ENCODE data around the gene SRPK2. TPM values are rescaled to one million over a fixed set of nuclear protein-coding genes. Genes with fewer than 3 reads are reported as not detected.

Gene SRPK2
- total and polyA plus RNA-seq, 2 of the 8 experiments (the other 6 are each of a cell fraction or from before 2014, with no cell fraction given), result 10.0 to 47.1 TPM

DNA sequence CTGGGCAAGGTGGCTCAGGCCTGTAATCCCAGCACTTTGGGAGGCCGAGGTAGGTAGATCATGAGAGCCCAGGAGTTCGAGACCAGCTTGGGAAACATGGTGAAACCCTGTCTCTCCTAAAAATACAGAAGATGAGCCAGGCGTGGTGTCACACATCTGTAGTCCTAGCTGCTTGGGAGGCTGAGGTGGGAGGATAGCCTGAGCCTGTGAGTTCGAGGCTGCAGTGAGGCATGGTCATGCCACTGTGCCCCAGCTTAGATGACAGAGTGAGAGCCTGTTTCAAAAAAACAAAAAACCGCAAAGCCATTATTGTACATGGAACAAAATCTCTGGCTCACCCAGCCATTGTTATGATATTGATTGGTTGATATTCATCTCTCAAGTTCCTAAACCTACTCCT lies 321.0 kb downstream of the SRPK2 start:
- H3K27me3 ChIP-seq (replicated peaks in 1 of 4; ENCODE audit: control insufficient read depth in 3 of 4, extremely low read depth in 1 of 4, insufficient read depth in 3 of 4, low read length in 3 of 4), result peaks cover 0 to 2% (median 0%) of the 10 kb centered on the region in 4 experiments; a peak in 1 of 7 replicates
- no peaks in the 10 kb centered on the region for H3K4me1 ChIP-seq (replicated peaks in 1 of 4; ENCODE audit: control insufficient read depth in 3 of 4, insufficient read depth in 4 of 4, low read length in 3 of 4)
- H4K20me1 ChIP-seq (replicated peaks in 1 of 2; ENCODE audit: control insufficient read depth in 1 of 2, insufficient read depth in 2 of 2, low read length in 2 of 2), result peaks cover 5 to 7% of the 10 kb centered on the region in 2 experiments
- FAIRE-seq (no peak), DNase-seq (ENCODE audit: low read depth in 1 of 2, low spot score in 2 of 2) (no peak)
- no peak overlapping the region for H2BK15ac ChIP-seq (ENCODE audit: low read length)
- no peak overlapping the region for H3K18ac ChIP-seq (ENCODE audit: extremely low read depth, low read length)
- no peak overlapping the region for H2BK20ac ChIP-seq (ENCODE audit: low read length)
- no peak overlapping the region for H4K8ac ChIP-seq (ENCODE audit: extremely low read depth, insufficient read depth, low read length)
- CTCF ChIA-PET (ENCODE audit: partially characterized antibody), result interaction anchor here (0.6 to 1.0 kb wide), 2 partner anchors 144 to 990 kb away, joined by 3 read pairs; no protein-coding TSS in a partner anchor
- no peak overlapping the region for H3K4ac ChIP-seq (replicated peaks; ENCODE audit: insufficient read length, low read depth, low read length)
- H2AK5ac ChIP-seq (ENCODE audit: low read depth, low read length), result no peak overlapping the region
- no peaks in the 10 kb centered on the region for H3K23me2 ChIP-seq (ENCODE audit: low read depth, low read length)
- H3K9me3 ChIP-seq (ENCODE audit: insufficient read depth in 2 of 2, low read depth in 1 of 2, low read length in 1 of 2), result no peaks in the 10 kb centered on the region
- H4K91ac ChIP-seq (replicated peaks; ENCODE audit: insufficient read length, low read length), result no peak overlapping the region
- peaks cover 4% of the 10 kb centered on the region; the same call in 1 of the 2 replicates for H3K79me1 ChIP-seq (ENCODE audit: low read depth, low read length)
- WGBS, 2 experiments (ENCODE audit: extremely low coverage in 1 of 2, insufficient coverage in 1 of 2, insufficient read length in 1 of 2, insufficient replicate concordance in 2 of 2, low coverage in 1 of 2, low lambda C conversion rate in 2 of 2, missing lambda C conversion rate in 1 of 2), result 98% methylated on average over 5 of the region's 5 CpGs; no CpG with 5 or more reads in 1 of the 2 experiments
- H4K5ac ChIP-seq (ENCODE audit: insufficient read length, low read depth, low read length), result no peak overlapping the region
- H3K79me2 ChIP-seq (ENCODE audit: control insufficient read depth in 1 of 2, insufficient read depth in 2 of 2, low read length in 2 of 2), result peaks cover 0 to 22% of the 10 kb centered on the region in 2 experiments; a peak in 2 of 4 replicates
- H2AFZ ChIP-seq (ENCODE audit: low read length), result no peak overlapping the region
- H3K27ac ChIP-seq (ENCODE audit: low read depth, low read length), result no peak overlapping the region
- no peak overlapping the region for H2BK120ac ChIP-seq (replicated peaks; ENCODE audit: low read depth, low read length)
- H3K9ac ChIP-seq (replicated peaks in 1 of 4; ENCODE audit: extremely low read depth in 1 of 4, low read depth in 3 of 4, low read length in 3 of 4), result no peak overlapping the region
- H3K4me2 ChIP-seq (ENCODE audit: insufficient read depth in 1 of 2, low read depth in 2 of 2, low read length in 2 of 2), result no peak overlapping the region
- H3K36me3 ChIP-seq (ENCODE audit: control insufficient read depth in 2 of 4, insufficient read depth in 4 of 4, low read length in 3 of 4), result peaks cover 7 to 73% (median 25%) of the 10 kb centered on the region in 4 experiments
- no peak overlapping the region for H3K4me3 ChIP-seq (ENCODE audit: extremely low read depth in 1 of 4, insufficient read depth in 2 of 4, low read depth in 3 of 4, low read length in 4 of 4)
- no peak overlapping the region for H2BK12ac ChIP-seq (ENCODE audit: low read depth, low read length)
- H3K56ac ChIP-seq (replicated peaks; ENCODE audit: insufficient read length, low read depth, low read length), result no peak overlapping the region
- no peak overlapping the region for H3K14ac ChIP-seq (ENCODE audit: insufficient read length)
- POLR2A ChIA-PET (ENCODE audit: partially characterized antibody), result interaction anchor here (1.8 kb wide), 1 partner anchor 10 kb away, joined by 3 read pairs; no protein-coding TSS in a partner anchor
- no peak overlapping the region for H3K23ac ChIP-seq (ENCODE audit: insufficient read length)
- no peak overlapping the region for H2BK5ac ChIP-seq (ENCODE audit: low read depth, low read length)
- no peak for TF ChIP-seq JUND (IDR thresholded peaks at IDR 0.05; ENCODE audit: low read length)
- no peak for TF ChIP-seq FOSL1 (IDR thresholded peaks at IDR 0.05; ENCODE audit: insufficient read depth, low read depth, low read length)
- TF ChIP-seq TEAD4 (IDR thresholded peaks at IDR 0.05; ENCODE audit: low read depth, low read length), result no peak
- TF ChIP-seq SAP30 (IDR thresholded peaks at IDR 0.05; ENCODE audit: insufficient read depth, insufficient replicate concordance, low read length), result no peak
- TF ChIP-seq KDM4A (IDR thresholded peaks at IDR 0.05; ENCODE audit: low read depth, low read length, severe bottlenecking), result no peak
- no peak for TF ChIP-seq SIN3A (conservative IDR thresholded peaks at IDR 0.05 in 1 of 2, IDR thresholded peaks at IDR 0.05 in 1 of 2; ENCODE audit: low read depth in 1 of 2, low read length in 2 of 2)
- no peak for TF ChIP-seq RFX5 (IDR thresholded peaks at IDR 0.05; ENCODE audit: borderline replicate concordance, low read depth, low read length)
- TF ChIP-seq SIX5 (IDR thresholded peaks at IDR 0.05; ENCODE audit: low read depth, low read length), result no peak
- no peak for TF ChIP-seq TAF1 (IDR thresholded peaks at IDR 0.05; ENCODE audit: low read depth, low read length)
- TF ChIP-seq KDM1A (IDR thresholded peaks at IDR 0.05; ENCODE audit: borderline replicate concordance, low read length), result no peak
- TF ChIP-seq EZH2 (IDR thresholded peaks at IDR 0.05; ENCODE audit: low read depth, low read length, severe bottlenecking), result no peak
- TF ChIP-seq TCF12 (IDR thresholded peaks at IDR 0.05; ENCODE audit: low read depth, low read length), result no peak
- no peak for TF ChIP-seq SIRT6 (IDR thresholded peaks at IDR 0.05; ENCODE audit: low read length)
